GM12864 (cell line): Measurements from ENCODE around the gene CFAP69.

Experiments used
- DNase-seq: peaks from one replicate; pipeline ENCODE4 v3.0.0-alpha.2; 2011; ENCODE audit warnings: low read depth
- H3K4me3 ChIP-seq: 2 replicates; pipeline ENCODE4 v1.5.1; 2011; ENCODE audit warnings: mild to moderate bottlenecking, low read depth, low read length, control low read depth
- CTCF ChIP-seq: IDR thresholded peaks from 2 replicates; pipeline ENCODE4 v1.5.1; 2011; ENCODE audit warnings: low read depth, mild to moderate bottlenecking, moderate library complexity, low read length, control low read depth, inconsistent platforms; ENCODE audit errors: missing control alignments

Gene CFAP69

DNA sequence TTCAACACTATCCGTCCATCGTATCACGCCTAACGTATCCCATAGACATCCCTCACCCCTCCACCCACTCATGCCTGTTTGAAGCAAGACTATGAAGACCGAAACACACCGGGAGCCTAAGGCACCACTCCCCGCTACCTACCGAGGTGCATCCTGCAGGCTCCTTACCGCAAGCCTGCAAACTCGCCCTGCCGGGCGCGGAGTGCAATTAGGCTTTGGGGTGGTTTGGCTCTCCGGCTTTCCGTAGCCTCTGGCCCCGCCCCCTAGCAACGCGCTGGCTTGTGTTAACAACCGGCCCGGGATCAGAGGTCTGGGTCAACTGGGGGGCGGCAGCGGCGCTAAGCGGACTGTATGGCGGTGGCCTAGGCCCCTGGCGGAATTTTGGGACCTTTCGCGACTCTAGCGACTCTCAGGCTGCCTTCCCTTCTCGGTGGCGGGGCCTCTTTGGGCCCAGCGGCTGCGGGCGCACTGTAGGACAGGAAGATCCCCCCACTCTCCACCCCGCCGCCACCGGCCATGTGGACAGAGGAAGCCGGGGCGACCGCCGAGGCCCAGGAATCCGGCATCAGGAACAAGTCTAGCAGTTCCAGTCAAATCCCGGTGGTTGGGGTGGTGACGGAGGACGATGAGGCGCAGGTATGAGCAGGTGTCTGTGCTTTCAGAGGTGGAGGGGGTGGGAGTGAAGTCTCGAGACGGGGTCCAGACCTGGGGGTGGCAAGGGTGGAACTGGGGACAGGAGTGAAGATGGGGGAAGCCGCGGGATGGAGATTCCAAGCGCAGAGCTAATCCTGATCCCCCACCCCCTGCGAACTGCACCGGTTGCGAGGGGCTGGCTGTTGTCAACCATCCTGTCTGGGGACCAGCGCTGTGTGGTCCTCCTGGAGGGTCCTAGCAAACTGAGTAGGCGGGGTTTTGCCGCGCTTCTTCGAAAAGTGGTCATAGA, at the start of gene CFAP69:
CFAP69 (plus strand) TSS at position 266 of the 943 bp plus-strand sequence; CDS start at position 517, 251 bp downstream.
- peak within 1 kb of the TSS; percentile 62 for H3K4me3 ChIP-seq
- DNase-seq = peak; percentile 48
- TF ChIP-seq CTCF = peak; percentile 30

- no peak for TF ChIP-seq CTCF
- no peak for DNase-seq
- H3K4me3 ChIP-seq = no peak overlapping the region
These were observed 43.3 kb upstream of the CFAP69 start for GRCh38 chr7:90201500-90202195.

GRCh38 chr7:90207956-90208355, 37.0 kb upstream of the CFAP69 start:
- no peak for TF ChIP-seq CTCF
- no peak for DNase-seq
- no peak overlapping the region for H3K4me3 ChIP-seq

DNA sequence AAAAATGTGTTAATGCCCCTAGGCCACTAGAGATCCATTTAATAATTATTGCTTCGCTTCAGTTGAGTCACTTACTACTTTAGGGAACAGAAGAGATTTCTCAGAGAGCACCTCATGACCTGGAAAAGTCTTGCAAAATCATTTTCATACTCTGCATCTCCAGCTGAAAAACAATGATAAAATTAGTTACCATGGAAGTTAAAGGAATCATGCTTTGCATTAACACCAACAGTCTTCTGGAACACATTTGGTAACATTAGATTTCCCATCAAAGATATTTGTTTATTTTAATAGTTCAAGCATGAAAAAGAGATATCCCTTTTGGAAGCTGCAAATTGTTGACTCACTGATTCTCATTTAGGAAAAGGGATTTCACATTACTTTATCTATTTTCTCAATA, 35.2 kb upstream of the CFAP69 start:
- no peak for TF ChIP-seq CTCF
- no peak overlapping the region for H3K4me3 ChIP-seq
- no peak for DNase-seq

GRCh38 chr7:90210475-90210874, 34.5 kb upstream of the CFAP69 start:
- H3K4me3 ChIP-seq = no peak overlapping the region
- DNase-seq = no peak
- TF ChIP-seq CTCF = no peak

DNA sequence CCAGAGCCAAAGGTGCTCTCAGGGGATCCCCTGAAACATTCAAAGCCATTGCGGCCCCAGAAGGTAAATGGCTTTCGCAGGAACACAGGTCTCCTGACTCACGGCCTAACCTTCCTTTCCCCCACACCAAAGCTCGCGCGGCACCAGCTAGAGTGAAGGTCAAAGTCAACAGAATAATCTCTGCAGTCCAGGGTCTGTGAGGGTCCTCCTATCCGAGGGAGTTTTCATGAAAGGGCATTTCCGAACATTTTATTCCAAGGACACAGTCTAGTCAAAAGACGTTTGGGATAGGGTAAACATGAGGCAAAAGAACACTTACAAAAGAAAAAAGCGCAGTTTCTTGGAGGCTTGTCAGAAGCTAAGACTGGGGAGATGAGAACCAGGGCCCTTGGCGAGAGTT, 34.0 kb upstream of the CFAP69 start:
- no peak overlapping the region; the same call in 1 of the 2 replicates for H3K4me3 ChIP-seq
- no peak for TF ChIP-seq CTCF
- DNase-seq = no peak
